BLaER1 (cell line): ENCODE data around the gene MED14.
A peak's percentile ranks its signal among the peaks of the same experiment; 100 is the strongest.
"Not testable (repeated sequence)": the region's sequence is repeated elsewhere in the genome, so short reads cannot be mapped to it uniquely, and the experiment has no call there.

Experiments used
- H3K27ac ChIP-seq: shearing (Covaris generic); formaldehyde crosslinking; 2 replicates; pipeline ENCODE4 v1.8.1; 2022
- H3K27me3 ChIP-seq: shearing (Covaris generic); formaldehyde crosslinking; 2 replicates; pipeline ENCODE4 v1.8.1; 2022
- H3K36me3 ChIP-seq: shearing (Covaris generic); formaldehyde crosslinking; 2 replicates; pipeline ENCODE4 v1.8.1; 2022
- H3K4me1 ChIP-seq: shearing (Covaris generic); formaldehyde crosslinking; 2 replicates; pipeline ENCODE4 v1.8.1; 2022
- H3K4me2 ChIP-seq: shearing (Covaris generic); formaldehyde crosslinking; 2 replicates; pipeline ENCODE4 v1.8.1; 2022
- H3K4me3 ChIP-seq: shearing (Covaris generic); formaldehyde crosslinking; 2 replicates; pipeline ENCODE4 v1.8.1; 2022
- H3K9ac ChIP-seq: shearing (Covaris generic); formaldehyde crosslinking; 2 replicates; pipeline ENCODE4 v1.8.1; 2022
- H3K9me3 ChIP-seq: shearing (Covaris generic); formaldehyde crosslinking; 2 replicates; pipeline ENCODE4 v1.8.1; 2022
- H4K20me1 ChIP-seq: shearing (Covaris generic); formaldehyde crosslinking; 2 replicates; pipeline ENCODE4 v1.8.1; 2022
- Cebpa-rat ChIP-seq: shearing (Covaris generic); IDR thresholded peaks from 2 replicates; pipeline ENCODE4 v1.8.1; 2022

Gene MED14

DNA sequence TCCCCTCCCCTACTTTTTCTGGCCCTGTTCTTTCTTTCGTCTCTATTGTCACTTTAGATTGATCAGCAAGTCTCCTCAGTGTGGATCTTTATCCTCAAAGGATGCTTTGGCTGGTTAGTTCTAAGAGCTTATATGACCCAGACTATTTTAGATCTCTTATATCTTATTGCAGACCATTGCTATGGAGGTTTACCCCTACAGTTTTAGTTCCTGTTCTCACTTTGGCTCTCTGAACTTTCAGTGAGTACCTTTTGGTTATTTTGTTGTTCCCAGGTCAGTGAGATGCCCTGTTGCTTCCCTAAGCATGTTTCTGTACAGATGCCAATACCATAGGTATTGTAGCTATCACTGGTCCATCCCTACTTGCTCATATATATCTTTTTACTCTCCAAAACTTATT, 24.0 kb upstream of the MED14 start:
- H4K20me1 ChIP-seq: no peaks in the 10 kb centered on the region
- no peaks in the 10 kb centered on the region for H3K9me3 ChIP-seq
- H3K4me2 ChIP-seq: no peak overlapping the region
- no peak overlapping the region for H3K4me3 ChIP-seq
- H3K36me3 ChIP-seq: no peaks in the 10 kb centered on the region
- peaks cover 84% of the 10 kb centered on the region for H3K27me3 ChIP-seq
- no peaks in the 10 kb centered on the region for H3K4me1 ChIP-seq
- no peak overlapping the region for H3K9ac ChIP-seq
- no peak overlapping the region for H3K27ac ChIP-seq
- no peak for TF ChIP-seq Cebpa-rat

DNA sequence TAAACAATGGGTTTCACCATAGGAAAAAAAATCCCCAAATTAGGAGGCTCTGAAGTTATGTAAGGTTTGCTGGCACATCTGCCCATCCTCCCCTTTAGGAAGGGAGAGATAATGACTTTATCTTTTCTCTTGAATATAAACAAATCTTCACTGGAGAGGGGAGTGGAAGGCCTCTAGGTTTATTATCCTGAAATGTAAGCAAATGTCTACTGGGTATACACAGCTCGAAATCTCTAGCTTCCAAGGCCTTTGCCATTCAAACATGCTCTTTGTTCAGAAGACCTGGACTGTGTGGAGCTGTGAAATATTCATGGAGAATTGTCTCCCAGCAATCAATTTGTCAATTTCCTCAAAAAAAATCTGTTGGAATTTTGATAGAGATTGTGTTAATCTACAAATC, 21.7 kb upstream of the MED14 start:
- H3K27ac ChIP-seq: no peak overlapping the region
- peaks cover 80% of the 10 kb centered on the region for H3K27me3 ChIP-seq
- H3K4me3 ChIP-seq: no peak overlapping the region
- no peaks in the 10 kb centered on the region for H4K20me1 ChIP-seq
- no peaks in the 10 kb centered on the region for H3K4me1 ChIP-seq
- no peaks in the 10 kb centered on the region for H3K36me3 ChIP-seq
- H3K9ac ChIP-seq: no peak overlapping the region
- H3K9me3 ChIP-seq: peaks cover 4% of the 10 kb centered on the region
- TF ChIP-seq Cebpa-rat: no peak
- H3K4me2 ChIP-seq: no peak overlapping the region

DNA sequence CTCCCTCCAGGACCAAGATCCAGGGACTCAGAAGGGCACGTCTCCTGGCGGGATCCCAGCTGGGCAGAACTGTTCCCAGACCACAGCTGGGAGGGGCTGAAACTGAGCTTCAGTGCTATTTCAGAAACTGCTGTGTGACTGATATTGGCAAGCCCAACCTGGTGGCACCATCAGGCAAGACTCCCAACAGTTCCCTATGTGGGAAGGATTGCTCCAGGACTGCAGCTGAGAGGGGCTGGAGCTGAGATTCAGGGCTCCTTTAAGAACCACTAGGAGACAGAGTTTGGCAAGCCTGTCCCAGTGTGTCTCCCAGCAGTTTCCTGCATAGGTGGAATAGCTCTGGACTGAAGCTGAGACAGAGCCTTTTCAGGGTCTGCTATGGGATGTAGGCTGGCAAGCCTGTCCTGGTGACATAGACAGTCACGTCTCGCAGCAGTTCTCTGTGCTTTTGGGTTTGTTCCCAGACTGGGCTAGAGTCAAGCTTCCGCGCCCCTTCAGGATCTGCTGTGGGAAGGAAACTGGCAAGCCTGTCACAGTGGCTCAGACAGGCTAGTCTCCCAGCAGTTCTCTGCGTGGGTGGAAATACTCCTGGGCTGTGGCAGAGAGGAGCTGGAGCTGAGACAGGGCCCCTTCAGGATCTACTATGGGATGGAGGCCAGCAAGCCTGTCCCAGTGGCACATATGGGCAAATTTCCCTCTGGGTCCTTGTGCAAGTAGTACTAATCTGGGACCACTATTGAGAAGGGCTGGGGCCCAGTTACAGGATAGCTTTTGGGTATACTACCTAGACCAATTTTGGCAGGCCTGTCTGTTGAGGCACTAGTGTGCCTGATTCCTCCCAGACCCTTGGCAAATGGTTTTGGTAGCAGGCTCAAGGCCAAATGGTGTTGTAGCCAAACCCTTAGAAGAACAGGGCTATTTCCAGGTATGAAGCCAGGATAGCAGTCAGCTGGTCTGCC, 20.2 kb upstream of the MED14 start:
- Histone ChIP-seq H3K36me3 (no peaks in the 10 kb centered on the region), H4K20me1 (no peaks in the 10 kb centered on the region), H3K4me2 (no peak overlapping the region), H3K27ac (no peak overlapping the region), H3K4me3 (no peak overlapping the region), H3K4me1 (no peaks in the 10 kb centered on the region), H3K9me3 (peaks cover 8% of the 10 kb centered on the region), H3K9ac (no peak overlapping the region), H3K27me3 (peaks cover 73% of the 10 kb centered on the region)
- no peak for TF ChIP-seq Cebpa-rat

DNA sequence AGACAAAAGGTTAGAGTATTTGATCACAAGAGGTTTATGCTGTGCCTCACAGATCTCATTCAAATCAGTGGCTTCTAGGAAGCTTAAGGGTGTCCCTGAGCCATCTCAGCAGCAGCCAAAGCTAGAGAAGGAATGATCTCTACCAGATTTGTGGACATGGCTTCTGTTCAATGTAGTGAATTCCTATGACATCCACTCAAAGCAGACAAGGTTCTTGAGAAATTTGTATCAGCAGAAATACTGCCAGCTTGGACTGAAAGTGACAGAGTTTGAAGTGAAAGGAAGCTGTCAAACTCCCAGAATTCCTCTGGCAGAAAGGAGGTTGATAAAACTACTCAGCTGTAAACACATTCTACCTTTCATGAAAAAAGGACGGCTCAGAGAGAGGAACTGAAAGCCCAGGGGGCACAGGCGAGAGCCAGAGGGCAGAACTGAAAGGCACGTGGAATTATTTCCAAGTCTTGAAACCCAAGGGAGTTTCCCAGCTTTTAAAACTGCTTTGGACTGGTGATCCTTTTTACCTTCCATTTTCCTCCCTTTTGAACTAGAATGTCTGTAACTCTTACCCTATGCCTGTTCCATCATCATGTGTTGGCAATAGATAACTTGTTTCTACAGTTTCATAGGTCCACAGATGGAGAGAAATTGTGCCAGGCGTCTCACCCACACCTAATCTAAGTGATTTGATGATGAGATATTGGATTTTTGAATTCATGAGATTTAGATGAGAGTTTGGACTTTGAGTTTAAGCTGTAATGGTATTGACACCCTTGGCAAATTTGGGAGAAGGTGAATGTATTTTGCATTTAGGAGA, 14.5 kb upstream of the MED14 start:
- no peak for TF ChIP-seq Cebpa-rat
- Histone ChIP-seq H3K36me3 (no peaks in the 10 kb centered on the region), H3K4me3 (no peak overlapping the region), H3K27me3 (peaks cover 70% of the 10 kb centered on the region), H3K9me3 (peaks cover 8% of the 10 kb centered on the region), H4K20me1 (no peaks in the 10 kb centered on the region), H3K9ac (no peak overlapping the region), H3K4me2 (peak overlapping the region; percentile 53), H3K27ac (no peak overlapping the region), H3K4me1 (peaks cover 16% of the 10 kb centered on the region)

DNA sequence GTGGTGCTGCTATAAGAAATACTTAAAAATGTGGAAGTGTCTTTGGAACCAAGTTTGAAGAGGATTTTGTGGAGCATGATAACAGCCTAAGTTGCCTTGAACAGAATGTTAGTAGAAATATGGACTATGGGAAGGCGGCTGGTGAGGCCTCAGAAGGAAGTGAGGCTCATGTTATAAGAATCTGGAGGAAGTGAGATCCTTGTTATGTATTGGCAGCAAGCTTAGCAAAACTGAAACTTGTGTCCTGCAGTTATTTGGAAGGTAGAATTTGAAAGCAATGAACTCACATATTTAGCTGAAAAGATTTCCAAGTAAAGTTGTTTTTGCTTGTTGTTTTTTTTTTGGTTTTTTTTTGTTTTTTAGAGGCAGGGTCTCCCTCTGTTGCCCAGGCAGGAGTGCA, 13.6 kb upstream of the MED14 start:
- H4K20me1 ChIP-seq: no peaks in the 10 kb centered on the region
- no peak overlapping the region for H3K4me3 ChIP-seq
- no peak overlapping the region for H3K9ac ChIP-seq
- H3K4me2 ChIP-seq: peak overlapping the region; percentile 53
- H3K4me1 ChIP-seq: peaks cover 16% of the 10 kb centered on the region
- no peak overlapping the region for H3K27ac ChIP-seq
- no peak for TF ChIP-seq Cebpa-rat
- peaks cover 71% of the 10 kb centered on the region for H3K27me3 ChIP-seq
- H3K36me3 ChIP-seq: no peaks in the 10 kb centered on the region
- H3K9me3 ChIP-seq: peaks cover 8% of the 10 kb centered on the region

DNA sequence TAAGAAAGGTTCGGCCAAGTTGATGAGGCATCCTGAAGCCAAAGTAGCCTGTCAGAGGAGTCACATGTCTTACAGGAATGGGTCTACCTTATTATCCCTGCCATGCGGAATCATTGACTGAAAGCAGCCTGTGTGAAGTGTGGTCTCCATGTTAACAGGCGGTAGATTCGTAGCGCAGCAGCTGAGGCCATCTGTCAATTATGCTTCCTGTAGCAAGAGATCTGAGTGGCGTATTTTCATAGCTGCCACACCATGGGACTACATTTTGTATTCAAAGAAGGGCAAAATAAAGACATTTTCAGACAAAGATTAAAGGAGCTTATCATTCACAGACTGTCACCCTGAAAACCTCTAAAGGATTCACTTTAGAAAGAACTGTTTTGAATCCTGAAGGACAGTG, 11.2 kb upstream of the MED14 start:
- Histone ChIP-seq H3K9ac (no peak overlapping the region), H3K4me2 (no peak overlapping the region), H3K27ac (no peak overlapping the region), H3K4me3 (no peak overlapping the region), H3K4me1 (peaks cover 16% of the 10 kb centered on the region), H3K36me3 (no peaks in the 10 kb centered on the region), H3K9me3 (no peaks in the 10 kb centered on the region; the same call in 1 of the 2 replicates), H4K20me1 (0 out of 2 replicates have a peak, but pooled peaks cover 9% of the 10 kb centered on the region), H3K27me3 (peaks cover 76% of the 10 kb centered on the region)
- TF ChIP-seq Cebpa-rat: no peak

DNA sequence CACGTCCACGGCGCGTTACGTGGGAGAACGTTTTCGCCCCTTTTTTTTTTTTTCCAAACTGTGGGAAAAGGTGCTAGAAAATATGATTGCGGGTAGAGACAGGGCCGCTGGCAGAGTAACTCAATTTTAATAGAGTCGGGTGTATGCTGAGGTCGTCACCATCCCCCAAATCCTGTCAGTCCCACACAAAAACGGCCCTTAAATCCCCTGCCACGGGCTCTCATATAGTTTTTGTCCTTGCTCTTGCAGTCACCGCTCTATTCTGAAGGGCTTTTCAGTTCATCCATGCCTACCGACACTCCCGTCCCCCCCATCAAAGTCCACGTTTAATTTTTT, 796 bp upstream of the MED14 start:
- Histone ChIP-seq H3K9me3 (no peaks in the 10 kb centered on the region), H3K4me2 (peak overlapping the region; percentile 85), H3K9ac (peak overlapping the region; percentile 83), H3K36me3 (no peaks in the 10 kb centered on the region), H4K20me1 (peaks cover 51% of the 10 kb centered on the region), H3K4me1 (peaks cover 38% of the 10 kb centered on the region), H3K27me3 (peaks cover 85% of the 10 kb centered on the region), H3K4me3 (peak overlapping the region; percentile 74), H3K27ac (peak overlapping the region; percentile 86)
- no peak for TF ChIP-seq Cebpa-rat

DNA sequence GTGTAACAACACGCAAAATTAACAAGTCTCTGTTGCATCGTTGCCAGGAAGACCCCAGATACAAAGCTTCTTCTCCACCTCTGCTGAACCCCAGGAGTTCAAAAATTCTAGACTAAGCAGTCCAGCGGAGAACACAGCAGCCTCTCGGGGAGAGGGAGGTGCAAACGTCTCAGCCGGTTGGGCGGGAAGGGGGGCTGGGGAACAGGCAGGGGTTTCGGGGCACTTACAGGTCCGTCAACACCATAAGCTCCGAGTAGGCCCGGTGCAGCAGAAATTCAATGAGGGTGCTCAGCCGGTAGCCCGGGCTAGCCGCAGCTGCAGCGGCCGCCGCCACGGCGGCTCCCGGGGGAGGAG, 394 bp downstream of the MED14 start:
- H4K20me1 ChIP-seq: peaks cover 63% of the 10 kb centered on the region
- peak overlapping the region; percentile 86 for H3K27ac ChIP-seq
- H3K4me3 ChIP-seq: peak overlapping the region; percentile 74
- H3K4me1 ChIP-seq: peaks cover 44% of the 10 kb centered on the region
- H3K9ac ChIP-seq: peak overlapping the region; percentile 83
- peak overlapping the region; percentile 85 for H3K4me2 ChIP-seq
- TF ChIP-seq Cebpa-rat: no peak
- H3K27me3 ChIP-seq: peaks cover 87% of the 10 kb centered on the region
- no peaks in the 10 kb centered on the region for H3K9me3 ChIP-seq
- H3K36me3 ChIP-seq: no peaks in the 10 kb centered on the region

DNA sequence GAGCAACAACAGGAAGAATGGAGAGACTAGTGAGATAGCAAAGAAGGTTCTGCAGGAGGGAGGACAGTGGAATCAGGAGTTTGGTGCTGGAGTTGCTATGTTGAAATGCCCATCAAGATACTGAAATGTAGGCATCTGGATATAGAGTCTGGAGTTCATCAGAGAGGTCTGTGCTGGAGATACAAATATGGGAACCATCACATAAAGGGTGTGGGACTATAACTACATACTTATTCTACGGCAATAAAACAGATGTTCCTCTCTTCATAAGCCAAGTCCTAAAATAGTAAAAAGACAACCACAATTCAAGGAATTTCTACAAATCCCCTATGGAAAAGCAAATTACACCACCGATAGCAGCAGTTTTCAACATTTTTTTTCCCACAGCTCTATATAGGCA, 1.6 kb downstream of the MED14 start:
- no peak overlapping the region for H3K4me3 ChIP-seq
- peaks cover 47% of the 10 kb centered on the region for H3K4me1 ChIP-seq
- H3K27me3 ChIP-seq: peaks cover 87% of the 10 kb centered on the region
- H4K20me1 ChIP-seq: peaks cover 75% of the 10 kb centered on the region
- peak overlapping the region; percentile 85 for H3K4me2 ChIP-seq
- no peaks in the 10 kb centered on the region for H3K9me3 ChIP-seq
- no peaks in the 10 kb centered on the region for H3K36me3 ChIP-seq
- TF ChIP-seq Cebpa-rat: no peak
- H3K27ac ChIP-seq: no peak overlapping the region
- no peak overlapping the region for H3K9ac ChIP-seq

DNA sequence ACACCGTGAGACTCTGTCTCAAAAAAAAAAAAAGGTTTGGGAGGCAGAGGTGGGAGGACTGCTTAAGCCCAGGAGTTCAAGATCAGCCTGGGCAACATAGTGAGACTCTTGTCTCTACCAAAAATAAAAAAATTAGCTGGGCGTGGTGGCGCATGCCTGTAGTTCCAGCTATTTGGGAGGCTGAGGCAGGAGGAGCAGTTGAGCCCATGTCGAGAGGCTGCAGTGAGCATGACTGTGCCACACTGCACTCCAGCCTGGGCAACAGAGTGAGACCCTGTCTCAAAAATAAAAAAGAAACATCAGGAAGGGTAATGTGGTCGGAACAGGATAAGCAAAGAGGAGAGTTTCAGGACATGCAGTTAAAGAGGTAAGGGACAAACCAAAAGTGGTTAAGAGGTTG, 2.8 kb downstream of the MED14 start:
- Histone ChIP-seq H4K20me1 (peaks cover 81% of the 10 kb centered on the region), H3K27me3 (peaks cover 87% of the 10 kb centered on the region), H3K4me1 (peaks cover 46% of the 10 kb centered on the region)
- not testable (repeated sequence) for H3K4me3 ChIP-seq, H3K4me2 ChIP-seq, H3K9me3 ChIP-seq, H3K36me3 ChIP-seq, H3K27ac ChIP-seq, H3K9ac ChIP-seq
